ENCODE results near the gene CEMIP.

DNA sequence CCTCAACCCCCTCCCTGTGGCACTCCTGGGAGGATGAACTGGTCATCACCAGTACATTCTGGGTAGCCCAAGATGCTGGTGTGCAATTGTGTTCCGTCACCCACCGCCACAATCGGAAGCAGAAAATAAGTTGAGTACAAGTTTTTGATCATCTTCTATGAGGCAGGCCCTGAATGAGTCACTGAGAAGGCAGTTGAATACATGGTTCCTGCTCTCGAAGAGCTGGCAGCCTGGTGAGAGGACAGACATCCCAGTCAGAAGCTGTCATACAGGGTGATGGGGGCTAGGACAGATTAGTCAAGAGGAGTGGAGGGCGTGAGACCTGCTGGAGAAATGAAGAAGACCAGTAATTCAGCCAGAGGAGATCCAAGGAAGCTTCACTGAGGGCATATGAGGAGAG, 6.2 kb downstream of the CEMIP start:
- TF ChIP-seq ELF4 (IDR thresholded peaks at IDR 0.05): no peak
- no peak for TF ChIP-seq LEF1 (IDR thresholded peaks at IDR 0.05; ENCODE audit: borderline replicate concordance)
- no peak for TF ChIP-seq FOXK2 (IDR thresholded peaks at IDR 0.05)
- TF ChIP-seq ARNT (IDR thresholded peaks at IDR 0.05): no peak
- TF ChIP-seq BHLHE40 (IDR thresholded peaks at IDR 0.05; ENCODE audit: borderline replicate concordance): no peak
- TF ChIP-seq TARDBP (IDR thresholded peaks at IDR 0.05): no peak
- TF ChIP-seq SP1 (IDR thresholded peaks at IDR 0.05): no peak
